ENCODE data around the gene UBE2Z.
"Not testable (repeated sequence)": the region's sequence is repeated elsewhere in the genome, so short reads cannot be mapped to it uniquely, and the experiment has no call there.

The UBE2Z gene

GRCh38 chr17:48905987-48906515 lies 2.2 kb upstream of the UBE2Z start:
- no peak for DNase-seq

GRCh38 chr17:48907713-48908046 lies 527 bp upstream of the UBE2Z start:
- DNase-seq, result peak; percentile 17

GRCh38 chr17:48908853-48909394 lies 717 bp downstream of the UBE2Z start:
- peak; percentile 84 for DNase-seq

GRCh38 chr17:48909783-48910182 lies 1.6 kb downstream of the UBE2Z start:
- DNase-seq, result no peak

- no peak for DNase-seq
Observed at GRCh38 chr17:48910370-48910769, 2.2 kb downstream of the UBE2Z start.

- no peak for DNase-seq
Observed at GRCh38 chr17:48912476-48912875, 4.3 kb downstream of the UBE2Z start.

GRCh38 chr17:48915459-48916282 lies 7.5 kb downstream of the UBE2Z start:
- DNase-seq, result peak; percentile 84

DNA sequence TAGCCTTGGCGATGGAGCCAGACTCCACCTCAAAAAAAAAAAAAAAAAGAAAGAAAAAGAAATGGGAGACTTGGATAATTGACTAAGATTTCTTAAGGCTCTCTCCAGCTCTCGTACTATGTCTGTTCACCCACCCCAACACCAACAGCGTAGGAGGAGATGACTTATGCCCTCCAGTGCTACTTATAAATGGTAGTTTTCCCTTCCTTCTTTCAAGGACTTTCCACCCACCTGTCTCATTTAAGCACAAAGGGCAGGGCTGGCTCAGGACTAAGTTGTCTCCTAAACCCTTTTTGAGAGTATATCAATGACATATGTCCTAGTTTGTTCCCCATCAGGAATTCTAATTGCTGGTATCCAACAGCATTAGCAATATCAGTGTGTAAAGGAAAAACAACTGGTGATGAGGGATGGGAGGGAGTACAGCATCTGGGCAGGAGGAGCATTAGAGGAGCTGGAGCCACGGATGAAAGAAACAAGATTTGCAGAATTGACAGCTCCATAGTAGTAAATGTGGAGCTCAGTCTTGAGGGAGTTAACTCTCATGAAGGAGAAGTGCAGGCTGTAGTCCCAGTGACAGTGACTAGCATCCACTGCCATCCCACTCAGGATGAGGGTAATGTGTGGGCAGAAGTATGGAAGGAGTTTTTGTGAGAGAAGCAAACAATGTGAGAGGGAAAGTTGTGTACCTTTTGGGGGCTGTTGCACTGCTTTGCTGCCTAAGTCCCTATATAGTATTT lies 17.2 kb downstream of the UBE2Z start:
- DNase-seq, result no peak

- no peak for DNase-seq
Observed at GRCh38 chr17:48925991-48926342, 17.8 kb downstream of the UBE2Z start.

DNA sequence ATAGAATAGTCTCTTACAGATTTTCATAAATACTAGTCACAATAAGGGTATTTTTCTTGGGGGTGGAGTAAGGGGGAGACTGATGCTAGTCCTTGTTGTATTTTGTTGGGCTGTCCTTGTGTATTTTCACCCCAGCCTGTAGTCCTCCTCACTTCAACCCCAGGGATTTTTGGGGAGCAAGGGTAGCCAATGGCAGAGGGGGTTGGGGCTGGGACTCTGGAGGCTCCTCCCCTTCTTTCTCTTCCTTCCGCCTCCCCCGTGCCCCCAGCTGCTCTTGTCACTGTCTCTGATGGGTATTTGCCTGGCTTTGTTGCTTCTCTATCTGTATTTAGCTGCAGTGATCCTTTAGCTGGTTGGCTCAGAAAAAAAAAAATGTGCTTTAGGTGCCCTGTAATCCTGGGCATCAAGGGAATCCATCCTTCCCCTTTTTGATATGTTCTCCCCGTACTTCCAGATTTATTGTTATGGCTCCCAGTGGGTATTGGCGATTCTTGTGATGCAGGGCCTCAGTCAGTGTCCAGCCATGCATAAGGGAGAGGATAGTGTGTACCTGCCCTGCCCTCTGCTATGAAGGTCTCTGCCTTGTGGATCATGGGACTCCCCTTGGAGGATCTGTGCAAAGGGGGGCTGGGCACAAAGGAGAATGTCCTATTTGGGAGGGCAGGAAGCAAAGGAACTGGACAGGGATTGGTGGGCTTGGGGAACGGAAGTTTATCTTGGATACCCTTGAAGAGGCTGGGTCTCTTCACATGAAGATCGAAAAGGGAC lies 20.0 kb downstream of the UBE2Z start:
- DNase-seq, result no peak

- no peak for DNase-seq
Observed at GRCh38 chr17:48928876-48929811, 20.9 kb downstream of the UBE2Z start.

DNA sequence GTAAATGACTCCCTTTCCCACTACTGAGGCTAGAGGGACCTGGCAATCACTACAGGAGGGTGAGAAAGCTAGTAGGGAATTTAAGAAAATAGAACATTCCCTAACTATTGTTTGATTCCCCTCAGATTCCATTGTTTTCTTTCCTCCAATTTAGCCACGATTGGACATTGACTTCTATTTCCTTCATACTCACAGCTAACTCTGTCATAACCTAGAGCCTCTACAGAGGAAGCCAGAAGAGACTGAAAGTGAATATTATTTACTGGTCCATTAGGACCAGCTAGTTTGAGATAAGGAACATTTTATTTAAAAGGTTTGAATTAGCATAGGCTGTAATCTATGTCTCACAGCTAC lies 21.6 kb downstream of the UBE2Z start:
- no peak for DNase-seq

- no peak for DNase-seq
Observed at GRCh38 chr17:48930435-48930873, 22.2 kb downstream of the UBE2Z start.

DNA sequence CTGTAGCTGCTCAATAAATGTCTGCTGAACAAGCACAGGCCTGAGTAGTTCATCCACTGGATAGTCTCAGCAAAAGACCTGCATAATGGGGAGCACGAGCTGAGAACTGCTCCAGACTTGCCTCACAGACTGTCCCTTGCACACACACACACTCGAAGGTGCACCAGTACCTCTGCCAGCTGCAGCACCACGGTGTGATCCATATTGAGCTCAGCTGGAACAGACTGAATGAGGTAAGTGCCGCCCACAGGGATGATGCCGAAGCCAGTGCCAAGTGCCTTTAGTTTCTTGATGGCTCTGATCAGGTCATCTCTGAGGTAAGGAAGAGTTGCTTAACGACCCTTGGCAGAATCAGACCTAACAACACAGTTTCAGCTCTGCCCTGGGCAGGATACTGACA lies 24.8 kb downstream of the UBE2Z start:
- DNase-seq, result no peak

DNA sequence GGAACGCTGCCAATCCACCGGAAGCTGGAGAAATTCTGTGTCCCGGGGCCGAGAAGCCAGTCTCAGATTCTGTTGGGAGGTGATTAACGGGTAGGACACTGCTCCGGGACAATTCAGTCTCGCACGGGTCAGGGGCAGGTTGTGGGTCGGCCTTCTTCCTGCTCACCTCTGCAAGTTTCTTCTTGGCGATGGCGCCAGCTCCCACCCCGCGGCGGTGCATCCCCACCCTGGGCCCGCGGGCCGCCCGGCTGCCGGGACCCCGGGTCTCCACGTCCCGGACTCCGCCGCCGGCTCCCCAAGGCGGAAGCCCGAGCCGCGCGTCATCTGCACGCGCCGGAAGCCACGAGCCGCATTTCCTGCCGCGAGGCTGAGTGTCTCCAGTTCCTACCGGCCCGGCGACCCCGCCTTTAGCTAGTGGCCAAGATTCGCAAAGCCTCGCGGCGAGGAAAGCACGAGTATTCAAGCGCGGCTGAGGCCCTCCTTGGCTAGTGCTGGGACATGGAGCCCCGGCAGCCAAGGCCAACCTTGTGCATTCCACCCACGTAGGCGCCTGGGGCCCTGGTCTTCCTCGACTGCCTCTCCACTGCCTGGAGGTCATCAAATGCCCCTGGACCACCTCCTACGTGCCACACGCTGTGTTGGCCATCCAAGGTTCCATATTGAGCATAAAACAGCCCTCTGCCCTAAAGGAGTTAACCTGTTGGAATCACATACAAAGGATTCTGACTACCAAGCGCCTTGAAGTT lies 36.5 kb downstream of the UBE2Z start, which contains the start of gene SNF8:
Gene SNF8 (minus strand): TSS at position 328 of the 746 bp plus-strand sequence. CDS start 108 bp downstream, at position 220.
- peak; percentile 90 for DNase-seq

- DNase-seq, result not testable (repeated sequence)
Observed at GRCh38 chr17:48945261-48945651, 37.0 kb downstream of the UBE2Z start.

DNA sequence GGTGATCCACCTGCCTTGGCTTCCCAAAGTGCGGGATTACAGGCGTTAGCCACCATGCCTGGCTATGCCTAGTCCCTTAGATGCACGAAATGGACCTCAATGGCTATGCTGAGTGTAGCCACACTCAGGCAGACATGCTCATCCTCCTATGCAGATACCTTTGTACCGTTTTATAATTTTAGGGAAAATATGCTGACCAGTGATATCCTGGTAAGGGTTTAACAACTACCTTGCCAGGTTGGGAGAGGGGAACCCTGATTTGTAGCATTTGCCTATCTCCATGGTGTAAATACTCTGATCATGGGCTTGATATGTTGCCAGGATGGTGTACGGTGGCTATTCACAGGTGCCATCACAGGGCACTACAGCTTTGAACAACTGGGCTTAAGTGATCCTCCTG lies 43.4 kb downstream of the UBE2Z start:
- no peak for DNase-seq

GRCh38 chr17:48952904-48953303 lies 44.7 kb downstream of the UBE2Z start:
- DNase-seq, result no peak

DNA sequence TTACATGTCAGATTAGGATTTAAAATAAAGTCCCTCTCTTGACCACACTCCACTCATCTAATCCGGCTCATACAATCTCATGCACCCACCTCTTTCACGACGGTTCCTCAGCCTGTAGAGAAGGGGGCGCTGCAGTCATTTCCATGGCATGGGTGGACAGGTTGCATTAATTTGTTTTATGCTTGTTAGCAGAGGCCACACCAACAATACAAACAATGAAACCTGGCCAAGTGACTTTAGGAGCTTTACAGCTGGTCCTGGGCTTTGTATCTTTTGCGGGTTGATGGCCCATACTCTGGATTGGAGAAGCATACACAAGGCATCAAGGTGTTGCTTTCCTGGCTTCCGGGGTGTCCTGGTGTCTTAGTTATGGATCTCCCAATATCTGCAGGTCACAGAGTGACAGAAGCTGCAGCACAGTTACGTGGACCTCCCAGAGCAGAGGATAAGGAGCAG lies 46.1 kb downstream of the UBE2Z start:
- DNase-seq, result peak; percentile 11

- no peak for DNase-seq
Observed at GRCh38 chr17:48960834-48961515, 52.8 kb downstream of the UBE2Z start.

Measured in NCI-H226 (cell line).